T-cell (primary cell): ENCODE results near the gene DLK2. TPM values are rescaled to one million over a fixed set of nuclear protein-coding genes. Genes with fewer than 3 reads are reported as not detected.

Experiments used
- ATAC-seq, 4 experiments: fragments of 200-7000 bp in 3 of 4; fragments of 150-1000 bp in 1 of 4; cut with Tn5 transposase; replicated peaks in 1 of 4; 1 replicate in 3 of 4; 2 replicates in 1 of 4; pipeline ENCODE4 v1.10.0; 2021; ENCODE audit warnings: moderate library complexity in 3 of 4, mild to moderate bottlenecking in 2 of 4, moderate number of reproducible peaks in 1 of 4
- CTCF ChIA-PET, 2 donors: fragments of 300-600 bp; sonication (Branson Sonifier 250); formaldehyde crosslinking; loops; one replicate each; lab custom pipeline; 2022; ENCODE audit warnings: antibody characterized with exemption in 2 of 2; lab: Charles Lee
- POLR2A ChIA-PET, 2 donors: fragments of 300-600 bp; sonication (Branson Sonifier 250); formaldehyde crosslinking; loops; one replicate each; lab custom pipeline; 2022; ENCODE audit warnings: antibody characterized with exemption in 2 of 2; lab: Charles Lee
- DNase-seq, 35 experiments: peaks; one replicate each; pipeline versions ENCODE4 v3.0.0 to v3.0.0-alpha.2; 2013 to 2023
- H3K27ac ChIP-seq: one replicate; pipeline ENCODE4 v1.5.1; 2013; ENCODE audit warnings: low read length
- H3K27me3 ChIP-seq, 2 experiments: replicated peaks in 1 of 2; 1 replicate in 1 of 2; 2 replicates in 1 of 2; pipeline versions ENCODE4 v1.6.1 to v1.7.0; 2013; ENCODE audit warnings: low read length in 1 of 2, mixed read lengths in 1 of 2; ENCODE audit not compliant: control insufficient read depth in 2 of 2, insufficient read depth in 2 of 2; ENCODE audit errors: extremely low read depth in 1 of 2
- H3K36me3 ChIP-seq, 2 donors: 1 replicate in 1 of 2; 2 replicates in 1 of 2; pipeline versions ENCODE4 v1.6.1 to v1.7.0; 2013; ENCODE audit warnings: low read length in 1 of 2; ENCODE audit not compliant: control insufficient read depth in 2 of 2, insufficient read depth in 1 of 2; ENCODE audit errors: extremely low read depth in 1 of 2
- H3K4me1 ChIP-seq, 2 experiments: 1 replicate in 1 of 2; 2 replicates in 1 of 2; pipeline versions ENCODE4 v1.6.1 to v1.7.0; 2013; ENCODE audit warnings: low read length in 2 of 2, mixed read lengths in 1 of 2; ENCODE audit not compliant: insufficient read depth in 2 of 2, control insufficient read depth in 1 of 2; ENCODE audit errors: extremely low read depth in 1 of 2
- H3K4me3 ChIP-seq, 2 donors: 1 replicate in 1 of 2; 2 replicates in 1 of 2; pipeline versions ENCODE4 v1.5.1 to v1.7.0; 2013; ENCODE audit warnings: mild to moderate bottlenecking in 2 of 2, low read length in 1 of 2, moderate library complexity in 1 of 2; ENCODE audit not compliant: control insufficient read depth in 1 of 2; ENCODE audit errors: extremely low read depth in 1 of 2
- H3K9me3 ChIP-seq: 2 replicates; pipeline ENCODE4 v1.7.0; 2013
- H3K27ac Mint-ChIP-seq, 2 donors: one replicate each; pipeline ENCODE4 v1.8.0; 2020 to 2021; ENCODE audit warnings: mild to moderate bottlenecking in 2 of 2, mixed read lengths in 2 of 2
- H3K27me3 Mint-ChIP-seq, 2 donors: one replicate each; pipeline ENCODE4 v1.8.0; 2021 to 2022; ENCODE audit warnings: mixed read lengths in 2 of 2
- H3K36me3 Mint-ChIP-seq: one replicate; pipeline ENCODE4 v1.8.0; 2021; ENCODE audit warnings: mixed read lengths
- H3K4me1 Mint-ChIP-seq, 3 donors: one replicate each; pipeline ENCODE4 v1.8.0; 2020 to 2022; ENCODE audit warnings: mixed read lengths in 3 of 3, mild to moderate bottlenecking in 1 of 3
- H3K4me3 Mint-ChIP-seq, 3 donors: one replicate each; pipeline ENCODE4 v1.8.0; 2020 to 2022; ENCODE audit warnings: mild to moderate bottlenecking in 3 of 3, mixed read lengths in 3 of 3, moderate library complexity in 3 of 3
- H3K9me3 Mint-ChIP-seq, 3 donors: one replicate each; pipeline ENCODE4 v1.8.0; 2020 to 2022; ENCODE audit warnings: mixed read lengths in 3 of 3
- WGBS: methylation state at CpG from one replicate; pipeline ENCODE4 v1.1.5; 2013; ENCODE audit warnings: missing lambda C conversion rate; ENCODE audit not compliant: insufficient coverage; 5-methylcytosine and 5-hydroxymethylcytosine counted together
- total RNA-seq, 35 experiments: library from RNA in 6 of 35; stranded (reverse) in 6 of 35; fragments of 120-200 nt in 1 of 35; gene quantifications; one replicate each; pipeline versions ENCODE4 v1.2.1 to v1.2.4 and lab custom pipeline; 2013 to 2026

DLK2 gene
- total RNA-seq, 5 donors from 2014 or later (not counting 1 experiment from before 2014, with no cell fraction given): 0.47 to 2.1 (median 1.4) TPM

DNA sequence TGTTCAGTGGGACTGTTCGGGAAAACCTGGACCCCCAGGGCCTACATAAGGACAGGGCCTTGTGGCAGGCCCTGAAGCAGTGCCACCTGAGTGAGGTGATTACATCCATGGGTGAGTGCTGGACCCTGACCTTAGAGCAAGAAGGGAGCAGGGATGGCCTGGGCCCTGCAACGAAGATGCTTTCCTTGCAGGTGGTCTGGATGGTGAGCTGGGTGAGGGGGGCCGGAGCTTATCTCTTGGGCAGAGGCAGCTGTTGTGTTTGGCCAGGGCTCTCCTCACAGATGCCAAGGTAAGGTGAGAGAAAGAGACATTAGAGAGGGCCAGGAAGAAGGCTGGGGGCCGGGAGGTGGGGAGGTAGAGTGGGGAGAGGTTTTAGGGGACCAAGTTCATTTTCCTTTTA lies 6.4 kb downstream of the DLK2 start:
- no peaks in the 10 kb centered on the region for H3K27me3 ChIP-seq
- H3K27ac ChIP-seq: no peak overlapping the region
- H3K9me3 ChIP-seq: no peaks in the 10 kb centered on the region
- WGBS: 92% methylated on average over 3 of the region's 4 CpGs
- CTCF ChIA-PET: interaction anchor here in 1 of 2 donors (0.6 to 0.7 kb wide), 2 partner anchors 27 to 114 kb away, joined by 3 to 4 read pairs; no protein-coding TSS in a partner anchor
- Mint-ChIP-seq H3K4me1 (peaks cover 0 to 2% (median 0%) of the 10 kb centered on the region in 3 donors), H3K27me3 (no peaks in the 10 kb centered on the region), H3K27ac (no peak overlapping the region), H3K36me3 (peaks cover 45% of the 10 kb centered on the region), H3K9me3 (no peaks in the 10 kb centered on the region), H3K4me3 (no peak overlapping the region)
- POLR2A ChIA-PET: no interaction called here
- ATAC-seq: no peak
- DNase-seq: no peak
- H3K4me1 ChIP-seq: no peaks in the 10 kb centered on the region
- peaks cover 30 to 63% of the 10 kb centered on the region in 2 donors for H3K36me3 ChIP-seq
- no peak overlapping the region for H3K4me3 ChIP-seq

- Mint-ChIP-seq H3K4me1 (no peaks in the 10 kb centered on the region), H3K9me3 (no peaks in the 10 kb centered on the region), H3K27me3 (no peaks in the 10 kb centered on the region), H3K27ac (no peak overlapping the region), H3K36me3 (peaks cover 56% of the 10 kb centered on the region), H3K4me3 (no peak overlapping the region)
- DNase-seq: no peak
- no peak overlapping the region for H3K27ac ChIP-seq
- WGBS: 99% methylated on average over 13 of the region's 16 CpGs
- no peaks in the 10 kb centered on the region for H3K4me1 ChIP-seq
- H3K4me3 ChIP-seq: no peak overlapping the region
- no peaks in the 10 kb centered on the region for H3K9me3 ChIP-seq
- ChIA-PET POLR2A (no interaction called here), CTCF (interaction anchor here in 1 of 2 donors (0.5 kb wide), 1 partner anchor 11 kb away, joined by 3 read pairs; no protein-coding TSS in a partner anchor)
- H3K36me3 ChIP-seq: peaks cover 39 to 74% of the 10 kb centered on the region in 2 donors
- H3K27me3 ChIP-seq: no peaks in the 10 kb centered on the region
- no peak for ATAC-seq
Measured at GRCh38 chr6:43447604-43448003, 7.7 kb downstream of the DLK2 start.

GRCh38 chr6:43445576-43445975 lies 9.8 kb downstream of the DLK2 start:
- ChIA-PET CTCF (no interaction called here), POLR2A (no interaction called here)
- Mint-ChIP-seq H3K27me3 (no peaks in the 10 kb centered on the region), H3K4me3 (no peak overlapping the region), H3K36me3 (peaks cover 52% of the 10 kb centered on the region), H3K9me3 (no peaks in the 10 kb centered on the region), H3K27ac (no peak overlapping the region), H3K4me1 (no peaks in the 10 kb centered on the region)
- DNase-seq: no peak
- H3K4me3 ChIP-seq: no peak overlapping the region
- H3K36me3 ChIP-seq: peaks cover 30 to 77% of the 10 kb centered on the region in 2 donors
- H3K27ac ChIP-seq: no peak overlapping the region
- 93% methylated on average over 12 of the region's 16 CpGs for WGBS
- no peaks in the 10 kb centered on the region for H3K9me3 ChIP-seq
- no peaks in the 10 kb centered on the region for H3K27me3 ChIP-seq
- H3K4me1 ChIP-seq: no peaks in the 10 kb centered on the region
- no peak for ATAC-seq

- ATAC-seq (no peak), DNase-seq (no peak)
- Mint-ChIP-seq H3K27me3 (no peaks in the 10 kb centered on the region), H3K27ac (no peak overlapping the region), H3K4me1 (no peaks in the 10 kb centered on the region), H3K4me3 (no peak overlapping the region), H3K36me3 (peaks cover 49% of the 10 kb centered on the region), H3K9me3 (no peaks in the 10 kb centered on the region)
- Histone ChIP-seq H3K36me3 (peaks cover 27 to 73% of the 10 kb centered on the region in 2 donors), H3K27ac (no peak overlapping the region), H3K27me3 (no peaks in the 10 kb centered on the region), H3K9me3 (no peaks in the 10 kb centered on the region), H3K4me3 (no peak overlapping the region), H3K4me1 (no peaks in the 10 kb centered on the region)
- ChIA-PET POLR2A (no interaction called here), CTCF (no interaction called here)
- WGBS: 100% methylated on average over 1 of the region's 8 CpGs
Measured at GRCh38 chr6:43444582-43444981, 10.8 kb downstream of the DLK2 start.

DNA sequence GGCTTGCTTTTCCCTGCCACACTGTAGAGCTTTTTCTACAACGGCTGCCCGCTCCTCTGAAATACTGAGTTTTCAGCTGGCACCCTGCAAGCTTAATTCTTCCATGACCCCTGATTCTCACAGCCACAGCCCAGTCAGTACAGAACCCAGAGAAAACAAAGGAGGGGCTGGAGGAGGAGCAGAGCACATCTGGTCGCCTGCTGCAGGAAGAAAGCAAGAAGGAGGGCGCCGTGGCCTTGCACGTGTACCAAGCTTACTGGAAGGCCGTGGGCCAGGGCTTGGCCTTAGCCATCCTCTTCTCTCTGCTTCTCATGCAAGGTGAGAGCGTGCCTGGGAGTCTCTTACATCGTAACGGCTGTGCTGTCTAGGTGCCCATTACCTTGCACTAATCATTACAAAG lies 11.3 kb downstream of the DLK2 start:
- POLR2A ChIA-PET: no interaction called here
- H3K36me3 ChIP-seq: peaks cover 27 to 70% of the 10 kb centered on the region in 2 donors

GRCh38 chr6:43442935-43443334 lies 12.4 kb downstream of the DLK2 start:
- no peaks in the 10 kb centered on the region for H3K27me3 Mint-ChIP-seq
- no peak overlapping the region for H3K4me3 Mint-ChIP-seq
- no peaks in the 10 kb centered on the region for H3K27me3 ChIP-seq
- ChIA-PET POLR2A (interaction anchor here in 1 of 2 donors (0.7 kb wide), 1 partner anchor 109 kb away, joined by 4 read pairs; no protein-coding TSS in a partner anchor), CTCF (no interaction called here)
- no peak overlapping the region for H3K27ac Mint-ChIP-seq
- 96% methylated on average over 11 of the region's 14 CpGs for WGBS
- H3K36me3 ChIP-seq: peaks cover 24 to 69% of the 10 kb centered on the region in 2 donors
- H3K4me1 ChIP-seq: no peaks in the 10 kb centered on the region
- H3K36me3 Mint-ChIP-seq: peaks cover 39% of the 10 kb centered on the region
- H3K9me3 Mint-ChIP-seq: no peaks in the 10 kb centered on the region
- no peaks in the 10 kb centered on the region for H3K9me3 ChIP-seq
- ATAC-seq: no peak
- DNase-seq: no peak
- no peaks in the 10 kb centered on the region for H3K4me1 Mint-ChIP-seq
- no peak overlapping the region for H3K27ac ChIP-seq
- no peak overlapping the region for H3K4me3 ChIP-seq

More for the DNA sequence above, 11.3 kb downstream of the DLK2 start:
- H3K9me3 ChIP-seq: no peaks in the 10 kb centered on the region
- H3K4me3 Mint-ChIP-seq: no peak overlapping the region
- H3K36me3 Mint-ChIP-seq: peaks cover 46% of the 10 kb centered on the region
- ATAC-seq (no peak), DNase-seq (no peak)
- H3K27ac ChIP-seq: no peak overlapping the region
- H3K27me3 Mint-ChIP-seq: no peaks in the 10 kb centered on the region
- no peaks in the 10 kb centered on the region for H3K4me1 ChIP-seq
- no peaks in the 10 kb centered on the region for H3K4me1 Mint-ChIP-seq
- CTCF ChIA-PET: interaction anchor here in 1 of 2 donors (0.6 kb wide), 1 partner anchor 10 kb away, joined by 3 read pairs; no protein-coding TSS in a partner anchor
- no peaks in the 10 kb centered on the region for H3K27me3 ChIP-seq
- WGBS: 91% methylated on average over 8 of the region's 10 CpGs
- H3K27ac Mint-ChIP-seq: no peak overlapping the region
- H3K4me3 ChIP-seq: no peak overlapping the region
- H3K9me3 Mint-ChIP-seq: no peaks in the 10 kb centered on the region
